Endothelial cell (in vitro differentiated cells): ENCODE data around the gene HAND2. TPM values are rescaled to one million over a fixed set of nuclear protein-coding genes. Genes with fewer than 3 reads are reported as not detected.

Experiments
- DNase-seq: peaks from one replicate; pipeline ENCODE4 v3.0.0; 2021; ENCODE audit warnings: low spot score
- H3K27ac Mint-ChIP-seq: one replicate; pipeline ENCODE4 v1.8.0; 2021; ENCODE audit warnings: mixed read lengths, inconsistent platforms; ENCODE audit not compliant: unreplicated experiment
- H3K27me3 Mint-ChIP-seq: one replicate; pipeline ENCODE4 v1.8.0; 2021; ENCODE audit warnings: mild to moderate bottlenecking, moderate library complexity, mixed read lengths, inconsistent platforms; ENCODE audit not compliant: unreplicated experiment
- H3K36me3 Mint-ChIP-seq: one replicate; pipeline ENCODE4 v1.8.0; 2021; ENCODE audit warnings: mild to moderate bottlenecking, low read depth, mixed read lengths, inconsistent platforms; ENCODE audit not compliant: unreplicated experiment
- H3K4me1 Mint-ChIP-seq: one replicate; pipeline ENCODE4 v1.8.0; 2021; ENCODE audit warnings: mild to moderate bottlenecking, mixed read lengths, inconsistent platforms; ENCODE audit not compliant: unreplicated experiment
- H3K4me3 Mint-ChIP-seq: one replicate; pipeline ENCODE4 v1.8.0; 2021; ENCODE audit warnings: mild to moderate bottlenecking, mixed read lengths, inconsistent platforms; ENCODE audit not compliant: unreplicated experiment
- H3K9me3 Mint-ChIP-seq: one replicate; pipeline ENCODE4 v1.8.0; 2021; ENCODE audit warnings: mixed read lengths, inconsistent platforms; ENCODE audit not compliant: unreplicated experiment
- total RNA-seq: library from RNA; stranded (reverse); fragmentation: NEBNext Ultra II Directional; extraction: Animal tissue kit (Norgen Biotek cat#: 25700); gene quantifications from one replicate; pipeline ENCODE4 v1.2.1, GENCODE V29; 2021; ENCODE audit not compliant: unreplicated experiment
- TF ChIP-seq, protein P1 (sequence below): fragments of 200-600 bp; sonication (generic); IDR thresholded peaks from one replicate; pipeline ENCODE4 v1.5.0; 2021; ENCODE audit warnings: antibody characterized with exemption; ENCODE audit not compliant: unreplicated experiment

The HAND2 gene
- total RNA-seq, 1 donor from 2014 or later, result 1.5 TPM

- DNase-seq, result no peak
- H3K27me3 Mint-ChIP-seq, result peaks cover 9% of the 10 kb centered on the region
- TF ChIP-seq, protein P1, sequence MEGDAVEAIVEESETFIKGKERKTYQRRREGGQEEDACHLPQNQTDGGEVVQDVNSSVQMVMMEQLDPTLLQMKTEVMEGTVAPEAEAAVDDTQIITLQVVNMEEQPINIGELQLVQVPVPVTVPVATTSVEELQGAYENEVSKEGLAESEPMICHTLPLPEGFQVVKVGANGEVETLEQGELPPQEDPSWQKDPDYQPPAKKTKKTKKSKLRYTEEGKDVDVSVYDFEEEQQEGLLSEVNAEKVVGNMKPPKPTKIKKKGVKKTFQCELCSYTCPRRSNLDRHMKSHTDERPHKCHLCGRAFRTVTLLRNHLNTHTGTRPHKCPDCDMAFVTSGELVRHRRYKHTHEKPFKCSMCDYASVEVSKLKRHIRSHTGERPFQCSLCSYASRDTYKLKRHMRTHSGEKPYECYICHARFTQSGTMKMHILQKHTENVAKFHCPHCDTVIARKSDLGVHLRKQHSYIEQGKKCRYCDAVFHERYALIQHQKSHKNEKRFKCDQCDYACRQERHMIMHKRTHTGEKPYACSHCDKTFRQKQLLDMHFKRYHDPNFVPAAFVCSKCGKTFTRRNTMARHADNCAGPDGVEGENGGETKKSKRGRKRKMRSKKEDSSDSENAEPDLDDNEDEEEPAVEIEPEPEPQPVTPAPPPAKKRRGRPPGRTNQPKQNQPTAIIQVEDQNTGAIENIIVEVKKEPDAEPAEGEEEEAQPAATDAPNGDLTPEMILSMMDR, result no peak
- H3K36me3 Mint-ChIP-seq, result no peaks in the 10 kb centered on the region
- no peak overlapping the region for H3K4me3 Mint-ChIP-seq
- peaks cover 11% of the 10 kb centered on the region for H3K4me1 Mint-ChIP-seq
- no peak overlapping the region for H3K27ac Mint-ChIP-seq
- no peaks in the 10 kb centered on the region for H3K9me3 Mint-ChIP-seq
Measured at GRCh38 chr4:173543266-173543665, 13.2 kb upstream of the HAND2 start.

DNA sequence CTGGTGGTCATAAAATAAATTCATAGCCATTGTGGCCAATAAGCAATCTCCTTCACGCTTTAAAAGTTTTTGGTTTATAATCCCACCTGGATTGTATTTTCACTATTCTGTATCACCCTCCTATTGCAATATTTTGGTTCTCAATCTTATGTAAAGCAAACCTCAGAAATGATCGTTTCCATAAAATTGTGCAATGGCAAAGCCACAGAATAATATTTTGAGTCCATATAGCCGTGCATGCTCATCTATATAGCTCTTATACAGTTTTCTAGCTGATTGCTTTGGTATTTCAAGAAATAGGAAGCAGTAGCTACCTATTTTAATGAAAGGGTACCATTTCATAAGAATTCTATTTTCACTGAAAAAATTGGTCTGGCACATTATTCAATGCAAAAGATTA, 10.0 kb upstream of the HAND2 start:
- Mint-ChIP-seq H3K36me3 (no peaks in the 10 kb centered on the region), H3K4me1 (peaks cover 9% of the 10 kb centered on the region), H3K27ac (no peak overlapping the region), H3K27me3 (peaks cover 16% of the 10 kb centered on the region), H3K4me3 (no peak overlapping the region), H3K9me3 (no peaks in the 10 kb centered on the region)
- TF ChIP-seq, protein P1, result no peak
- no peak for DNase-seq

DNA sequence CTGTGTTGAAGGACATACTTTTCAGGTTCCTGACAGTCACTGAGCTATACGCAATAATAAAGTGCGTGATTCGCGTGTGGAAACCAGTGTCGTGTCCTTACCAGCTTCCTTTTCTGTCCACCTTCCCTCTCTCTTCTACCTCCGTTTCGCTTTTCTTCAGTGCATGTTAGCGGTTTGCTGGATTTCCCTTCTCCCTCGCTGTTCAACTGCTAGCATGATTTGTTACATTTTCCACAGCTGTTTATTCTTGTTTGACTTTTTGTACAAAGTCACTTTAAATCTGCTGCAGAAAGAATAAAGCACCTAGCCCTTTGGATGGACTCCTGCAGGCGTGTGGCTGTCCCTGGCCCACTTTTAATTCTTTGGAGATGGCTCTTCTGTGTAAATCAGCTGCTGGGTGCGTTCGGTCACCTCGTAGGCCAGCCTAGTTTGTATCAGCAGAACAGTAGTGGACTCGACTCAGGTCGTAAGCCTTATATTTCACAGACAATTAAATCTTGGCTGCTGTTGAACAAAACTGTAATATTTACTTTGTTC, 8.9 kb upstream of the HAND2 start:
- DNase-seq, result no peak
- peak overlapping the region; percentile 64 for H3K4me3 Mint-ChIP-seq
- TF ChIP-seq, protein P1, result no peak
- H3K9me3 Mint-ChIP-seq, result no peaks in the 10 kb centered on the region
- no peak overlapping the region for H3K27ac Mint-ChIP-seq
- peaks cover 9% of the 10 kb centered on the region for H3K4me1 Mint-ChIP-seq
- H3K36me3 Mint-ChIP-seq, result no peaks in the 10 kb centered on the region
- peaks cover 23% of the 10 kb centered on the region for H3K27me3 Mint-ChIP-seq

DNA sequence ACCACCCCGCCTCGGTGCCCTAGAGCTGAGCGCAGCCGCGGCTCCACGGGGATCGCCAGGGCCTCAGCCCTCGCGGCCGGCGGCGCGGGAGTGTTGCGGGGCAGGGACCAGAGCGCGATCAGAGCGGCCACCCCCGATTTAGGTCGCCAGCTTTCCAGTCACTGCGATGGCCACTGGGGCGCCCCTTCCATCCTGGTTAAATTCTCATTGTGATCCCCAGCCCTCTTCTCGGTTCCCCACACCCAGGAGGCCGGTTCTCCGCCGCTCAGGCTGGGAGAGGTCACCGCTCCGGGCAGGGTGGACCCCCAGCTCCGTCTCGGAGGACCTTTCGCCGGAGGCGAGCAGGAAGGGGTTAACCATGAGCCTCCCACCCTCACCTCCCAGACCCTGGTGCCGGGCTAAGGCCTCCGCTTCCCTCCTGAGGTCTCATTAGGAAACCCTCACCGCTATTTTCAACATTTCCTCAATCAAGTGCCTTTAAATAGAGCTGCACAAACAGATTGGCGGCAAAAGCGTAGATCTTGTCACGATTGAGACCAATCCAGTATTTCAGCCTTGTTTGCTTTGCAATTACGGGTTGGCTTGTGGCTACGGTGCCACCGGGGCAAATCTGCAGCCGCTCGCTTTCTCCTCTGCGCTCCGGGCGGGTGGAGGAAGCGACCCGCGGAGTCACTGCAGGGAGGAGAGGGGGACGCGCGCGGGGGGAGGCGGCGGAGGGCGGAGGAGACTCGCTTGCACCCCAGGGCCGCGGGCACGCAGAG, 8.3 kb upstream of the HAND2 start:
- TF ChIP-seq, protein P1, result no peak

DNA sequence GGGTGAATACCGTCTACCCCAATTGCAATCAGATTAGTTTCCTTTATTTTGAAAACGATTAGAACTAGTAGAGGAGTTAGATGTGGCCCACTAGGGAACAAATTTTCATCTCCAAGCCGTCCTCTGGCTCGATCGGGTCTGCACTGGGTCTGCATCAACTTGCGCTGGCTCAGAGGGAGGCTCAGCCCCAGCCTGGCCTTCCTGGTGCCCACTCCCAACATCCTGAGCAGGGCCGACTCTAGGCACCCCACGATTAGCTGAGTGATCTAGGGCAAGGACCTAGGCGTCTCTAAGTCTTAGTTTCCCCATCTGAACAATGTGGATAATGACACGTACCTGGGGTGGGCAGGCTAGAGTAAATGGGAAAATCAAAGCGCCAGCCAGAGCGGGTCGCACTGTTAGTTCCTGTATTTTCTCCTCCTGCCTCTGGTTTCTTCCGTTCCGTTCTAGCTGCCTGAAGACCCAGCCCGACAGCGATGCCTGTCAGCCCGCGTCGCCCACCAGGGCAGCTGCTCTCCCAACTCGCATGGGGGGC, 7.7 kb upstream of the HAND2 start:
- no peak for DNase-seq
- TF ChIP-seq, protein P1, result no peak
- H3K9me3 Mint-ChIP-seq, result no peaks in the 10 kb centered on the region

More for the DNA sequence above, 8.3 kb upstream of the HAND2 start:
- H3K27me3 Mint-ChIP-seq, result peaks cover 23% of the 10 kb centered on the region
- H3K27ac Mint-ChIP-seq, result no peak overlapping the region
- peaks cover 9% of the 10 kb centered on the region for H3K4me1 Mint-ChIP-seq
- peak; percentile 38 for DNase-seq
- H3K4me3 Mint-ChIP-seq, result peak overlapping the region; percentile 86
- no peaks in the 10 kb centered on the region for H3K9me3 Mint-ChIP-seq
- no peaks in the 10 kb centered on the region for H3K36me3 Mint-ChIP-seq

More for the DNA sequence above, 7.7 kb upstream of the HAND2 start:
- no peak overlapping the region for H3K27ac Mint-ChIP-seq
- no peak overlapping the region for H3K4me3 Mint-ChIP-seq
- peaks cover 23% of the 10 kb centered on the region for H3K27me3 Mint-ChIP-seq
- H3K36me3 Mint-ChIP-seq, result no peaks in the 10 kb centered on the region
- H3K4me1 Mint-ChIP-seq, result peaks cover 9% of the 10 kb centered on the region
